ENCODE data around the gene RNF141.

Gene RNF141

DNA sequence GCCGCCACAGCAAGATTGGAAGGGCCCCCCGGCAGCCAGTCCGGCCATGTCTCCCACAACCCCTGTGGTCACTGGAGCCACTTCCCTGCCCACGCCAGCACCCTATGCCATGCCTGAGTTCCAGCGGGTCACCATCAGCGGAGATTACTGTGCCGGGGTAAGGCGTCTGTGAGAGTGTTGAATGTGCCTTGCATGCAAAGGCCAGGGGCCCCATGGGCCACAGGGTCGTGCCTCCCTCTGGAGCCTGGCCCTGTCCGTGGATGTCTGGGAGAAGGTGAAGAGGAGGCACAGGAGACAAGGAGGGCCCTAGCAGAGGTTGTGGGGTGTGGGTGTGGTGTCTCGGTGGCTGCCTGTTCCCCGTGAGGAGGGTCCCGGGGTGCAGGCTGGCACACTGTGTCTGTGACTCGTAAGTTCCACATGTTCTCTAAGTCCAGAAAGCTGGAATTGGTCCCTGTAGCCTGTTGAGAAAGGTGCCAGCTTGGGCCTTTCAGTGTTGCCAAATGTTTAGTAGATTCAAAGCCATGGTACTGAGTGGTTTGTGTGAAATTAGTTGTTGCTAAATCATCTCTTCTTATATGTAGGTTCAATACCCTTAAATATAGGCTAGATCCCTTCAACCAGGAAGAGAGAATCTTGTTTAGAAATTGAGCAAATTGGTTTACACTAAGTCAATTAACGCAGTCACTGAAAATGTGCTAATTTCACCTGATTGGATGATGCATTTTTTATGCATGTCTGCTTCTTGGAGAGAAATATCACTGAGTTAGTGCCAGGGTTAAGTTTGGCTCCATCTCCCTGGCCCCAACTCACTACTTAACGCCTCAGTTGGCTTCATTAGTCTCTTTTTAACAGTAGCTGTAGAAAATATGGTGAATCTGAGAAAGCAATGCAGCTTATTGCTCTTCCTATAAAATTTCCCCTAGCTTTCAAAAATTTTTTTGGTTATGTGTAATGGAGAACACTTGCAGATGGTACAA, 62.1 kb downstream of the RNF141 start:
- DNase-seq = no peak

- DNase-seq = no peak
These were observed 62.9 kb downstream of the RNF141 start for GRCh38 chr11:10478066-10478465.

GRCh38 chr11:10477690-10478046, 63.3 kb downstream of the RNF141 start:
- DNase-seq = no peak

DNA sequence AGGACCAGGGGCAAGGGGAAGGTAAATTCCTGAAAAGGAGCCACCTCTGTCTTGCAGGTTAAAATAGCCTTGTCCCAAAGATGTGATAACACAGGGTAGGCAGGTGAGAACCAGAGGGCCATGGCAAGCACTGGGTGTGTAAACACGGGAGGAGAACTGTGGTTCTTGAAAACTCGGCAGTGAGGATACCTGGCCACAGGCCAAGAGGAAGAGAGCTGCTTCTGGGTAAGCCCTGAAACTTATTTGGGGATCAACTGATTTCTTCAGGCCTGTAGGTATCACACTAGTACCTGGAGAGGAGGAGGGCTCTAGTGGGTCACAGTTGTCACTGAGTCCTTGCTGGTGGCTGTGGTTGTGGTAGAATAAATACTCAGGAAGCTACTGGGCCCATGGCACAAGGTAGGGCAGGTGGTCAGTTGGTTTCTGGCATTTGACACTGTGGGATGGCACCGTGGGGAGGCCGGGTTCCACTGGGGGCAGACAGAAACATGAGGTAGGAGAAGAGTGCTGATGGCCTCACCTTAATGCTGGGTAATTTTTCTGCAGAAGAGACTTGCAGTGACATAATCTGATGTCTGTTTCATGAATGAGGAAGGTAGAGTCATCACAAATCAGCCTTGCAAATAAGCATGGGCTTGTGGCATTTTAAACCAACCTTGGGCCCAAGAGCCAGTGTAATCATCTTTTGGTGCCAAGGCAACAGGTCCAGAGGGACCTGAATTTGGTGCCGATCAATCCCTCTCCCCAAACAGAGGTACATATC, 63.9 kb downstream of the RNF141 start:
- DNase-seq = no peak

DNA sequence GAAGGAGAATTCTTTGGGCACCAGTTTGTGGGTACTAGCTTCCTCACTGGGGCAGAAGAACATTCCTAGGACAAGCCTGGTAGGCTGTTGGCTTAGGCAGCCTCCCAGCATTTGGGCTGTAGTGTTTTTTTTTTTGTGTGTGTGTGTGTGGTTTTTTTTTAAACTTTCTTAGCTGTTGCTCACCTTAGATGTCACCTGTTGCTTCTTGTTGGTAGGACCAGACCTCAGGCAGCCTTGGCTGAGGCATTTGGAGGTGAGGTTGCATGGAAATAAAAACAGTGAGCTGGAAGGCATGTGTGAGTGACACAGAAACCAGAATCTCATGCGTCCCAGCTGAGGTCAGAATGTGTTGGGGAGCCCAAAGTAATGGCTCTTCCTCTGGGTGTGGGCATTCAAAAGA, 64.6 kb downstream of the RNF141 start:
- DNase-seq = no peak

- no peak for DNase-seq
These were observed 66.4 kb downstream of the RNF141 start for GRCh38 chr11:10474551-10474950.

DNA sequence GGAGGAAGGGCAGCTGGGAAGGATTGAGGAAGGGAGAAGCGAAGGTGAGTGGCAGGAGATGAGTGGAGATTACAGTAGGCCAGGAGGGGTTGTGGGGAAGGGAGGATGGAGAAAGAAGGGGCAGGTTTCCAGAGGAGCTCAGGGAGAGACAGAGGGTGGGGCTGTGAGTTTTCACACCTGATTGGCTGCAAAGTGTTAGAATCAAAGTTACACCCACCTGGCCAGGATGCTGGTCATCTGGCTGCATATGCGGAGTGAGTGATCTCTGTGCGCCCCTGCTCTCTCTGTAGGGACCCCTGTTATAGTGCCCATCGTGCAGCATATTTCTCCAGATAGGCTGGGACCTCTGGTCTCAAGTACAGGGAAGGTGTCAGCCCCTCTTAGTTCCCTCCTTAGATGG, 67.6 kb downstream of the RNF141 start:
- DNase-seq = no peak

DNA sequence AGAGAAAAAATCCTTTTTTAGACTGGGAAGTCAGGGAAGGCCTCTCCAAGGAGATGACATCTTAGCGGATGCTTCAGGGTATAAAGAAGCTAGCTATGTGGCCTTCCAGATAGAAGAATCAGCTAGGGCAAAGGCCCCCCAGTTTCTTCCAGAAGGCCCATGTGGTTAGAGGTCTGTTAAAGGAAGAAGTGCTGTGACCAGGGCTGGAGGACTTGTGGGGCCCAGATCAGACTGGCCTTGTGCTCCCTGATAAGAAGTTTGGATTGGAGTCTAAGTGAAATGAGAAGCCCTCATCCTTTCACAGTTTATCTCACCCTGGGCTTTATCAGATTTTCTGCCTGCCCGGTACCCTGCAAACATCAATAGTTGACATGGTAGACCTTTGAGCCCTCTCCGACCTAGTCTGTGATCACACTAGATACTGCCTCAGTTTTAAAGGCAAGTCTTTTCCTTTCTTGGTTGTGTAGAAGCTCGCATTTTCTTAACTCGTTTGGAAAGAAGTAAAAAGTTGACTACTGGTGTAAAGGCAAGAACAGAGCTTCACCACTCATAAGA, 78.2 kb downstream of the RNF141 start:
- DNase-seq = no peak
